Tibial nerve (tissue), 4 donors: ENCODE results near the gene KRTAP10-9.

Source experiments
- EP300 ChIP-seq, 2 donors: sonication (generic); formaldehyde crosslinking; IDR thresholded peaks; one replicate each; pipeline ENCODE4 v1.6.1; 2017; ENCODE audit warnings: antibody characterized with exemption in 2 of 2, mild to moderate bottlenecking in 1 of 2
- POLR2A ChIP-seq, 2 donors: fragments of 450-650 bp; IDR thresholded peaks; one replicate each; pipeline ENCODE4 v1.6.1; 2017; ENCODE audit warnings: antibody characterized with exemption in 2 of 2, mild to moderate bottlenecking in 2 of 2, moderate library complexity in 2 of 2
- TF ChIP-seq, protein P1 (sequence below), 5 experiments: fragments of 200-600 bp in 3 of 5; fragments of 450-650 bp in 2 of 5; sonication (generic) in 3 of 5; IDR thresholded peaks; one replicate each; pipeline ENCODE4 v1.5.1; 2016 to 2019; ENCODE audit warnings: antibody characterized with exemption in 5 of 5, mild to moderate bottlenecking in 3 of 5, moderate library complexity in 2 of 5

DNA sequence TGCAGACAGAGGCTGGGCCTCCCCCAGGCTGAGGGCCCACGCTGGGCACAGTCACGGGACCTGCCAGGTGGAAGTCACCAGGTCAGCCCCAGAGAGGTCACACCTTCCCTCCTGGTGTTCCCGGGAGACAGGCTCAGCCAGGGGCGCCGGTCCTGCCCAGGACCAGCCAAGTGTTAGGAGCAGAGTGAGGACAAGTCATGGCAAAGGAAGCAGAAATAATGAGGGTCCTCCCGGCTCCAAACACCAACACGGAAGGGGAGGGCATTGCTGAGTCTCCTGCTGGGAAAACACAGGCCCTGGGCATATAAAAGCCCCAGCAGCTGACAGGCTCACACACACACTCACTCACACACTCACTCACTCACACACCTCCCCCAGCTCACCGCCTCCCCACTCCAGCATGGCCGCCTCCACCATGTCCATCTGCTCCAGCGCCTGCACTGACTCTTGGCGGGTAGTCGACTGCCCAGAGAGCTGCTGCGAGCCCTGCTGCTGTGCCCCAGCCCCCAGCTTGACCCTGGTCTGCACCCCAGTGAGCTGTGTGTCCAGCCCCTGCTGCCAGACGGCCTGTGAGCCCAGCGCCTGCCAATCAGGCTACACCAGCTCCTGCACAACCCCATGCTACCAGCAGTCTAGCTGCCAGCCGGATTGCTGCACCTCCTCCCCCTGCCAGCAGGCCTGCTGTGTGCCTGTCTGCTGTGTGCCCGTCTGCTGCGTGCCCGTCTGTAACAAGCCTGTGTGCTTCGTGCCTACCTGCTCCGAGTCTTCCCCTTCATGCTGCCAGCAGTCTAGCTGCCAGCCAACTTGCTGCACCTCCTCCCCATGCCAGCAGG lies 10.3 kb downstream of the KRTAP10-9 start, which contains the start of gene KRTAP10-10:
- TF ChIP-seq, protein P1, sequence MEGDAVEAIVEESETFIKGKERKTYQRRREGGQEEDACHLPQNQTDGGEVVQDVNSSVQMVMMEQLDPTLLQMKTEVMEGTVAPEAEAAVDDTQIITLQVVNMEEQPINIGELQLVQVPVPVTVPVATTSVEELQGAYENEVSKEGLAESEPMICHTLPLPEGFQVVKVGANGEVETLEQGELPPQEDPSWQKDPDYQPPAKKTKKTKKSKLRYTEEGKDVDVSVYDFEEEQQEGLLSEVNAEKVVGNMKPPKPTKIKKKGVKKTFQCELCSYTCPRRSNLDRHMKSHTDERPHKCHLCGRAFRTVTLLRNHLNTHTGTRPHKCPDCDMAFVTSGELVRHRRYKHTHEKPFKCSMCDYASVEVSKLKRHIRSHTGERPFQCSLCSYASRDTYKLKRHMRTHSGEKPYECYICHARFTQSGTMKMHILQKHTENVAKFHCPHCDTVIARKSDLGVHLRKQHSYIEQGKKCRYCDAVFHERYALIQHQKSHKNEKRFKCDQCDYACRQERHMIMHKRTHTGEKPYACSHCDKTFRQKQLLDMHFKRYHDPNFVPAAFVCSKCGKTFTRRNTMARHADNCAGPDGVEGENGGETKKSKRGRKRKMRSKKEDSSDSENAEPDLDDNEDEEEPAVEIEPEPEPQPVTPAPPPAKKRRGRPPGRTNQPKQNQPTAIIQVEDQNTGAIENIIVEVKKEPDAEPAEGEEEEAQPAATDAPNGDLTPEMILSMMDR (IDR thresholded peaks at IDR 0.05) = no peak
- TF ChIP-seq POLR2A (IDR thresholded peaks at IDR 0.05) (no peak), EP300 (IDR thresholded peaks at IDR 0.05) (no peak)
